Gastrocnemius medialis (tissue), 4 donors: Measurements from ENCODE around the gene KCTD18.

Experiments
- CTCF ChIP-seq, 5 experiments: fragments of 450-650 bp in 3 of 5; fragments of 200-600 bp in 2 of 5; sonication (generic) in 2 of 5; IDR thresholded peaks in 4 of 5; conservative IDR thresholded peaks in 1 of 5; 1 replicate in 4 of 5; 2 replicates in 1 of 5; pipeline ENCODE4 v1.5.1; 2016 to 2019; ENCODE audit warnings: antibody characterized with exemption in 5 of 5, mild to moderate bottlenecking in 3 of 5, moderate library complexity in 3 of 5
- POLR2A ChIP-seq, 2 donors: fragments of 450-650 bp; IDR thresholded peaks; one replicate each; pipeline ENCODE4 v1.6.1; 2017; ENCODE audit warnings: antibody characterized with exemption in 2 of 2, mild to moderate bottlenecking in 2 of 2, moderate library complexity in 2 of 2

GRCh38 chr2:200467806-200468681 lies 41.8 kb downstream of the KCTD18 start:
- TF ChIP-seq CTCF (IDR thresholded peaks at IDR 0.05 in 4 of 5, conservative IDR thresholded peaks at IDR 0.05 in 1 of 5): no peak
- no peak for TF ChIP-seq POLR2A (IDR thresholded peaks at IDR 0.05)
